ENCODE measurements around the gene ACOT6.
"Not testable (repeated sequence)": the region's sequence is repeated elsewhere in the genome, so short reads cannot be mapped to it uniquely, and the experiment has no call there.

Gene ACOT6

GRCh38 chr14:73659202-73659601, 46.9 kb downstream of the ACOT6 start:
- DNase-seq, result not testable (repeated sequence)

- no peak for DNase-seq
These were observed 48.2 kb downstream of the ACOT6 start for GRCh38 chr14:73660511-73660910.

- no peak for DNase-seq
These were observed 49.6 kb downstream of the ACOT6 start for GRCh38 chr14:73661872-73662271.

- no peak for DNase-seq
These were observed 50.2 kb downstream of the ACOT6 start for GRCh38 chr14:73662487-73662943.

GRCh38 chr14:73663548-73664212, 51.4 kb downstream of the ACOT6 start:
- no peak for DNase-seq

- no peak for DNase-seq
These were observed 52.8 kb downstream of the ACOT6 start for GRCh38 chr14:73665130-73665529.

- DNase-seq, result no peak
These were observed 54.3 kb downstream of the ACOT6 start for GRCh38 chr14:73666583-73666982.

GRCh38 chr14:73667854-73668253, 55.5 kb downstream of the ACOT6 start:
- no peak for DNase-seq
